ENCODE data around the gene RERE. TPM values are rescaled to one million over a fixed set of nuclear protein-coding genes. Genes with fewer than 3 reads are reported as not detected.

RERE gene
- total RNA-seq, 6 experiments from 2014 or later = 36.5 to 41.6 (median 37.5) TPM

DNA sequence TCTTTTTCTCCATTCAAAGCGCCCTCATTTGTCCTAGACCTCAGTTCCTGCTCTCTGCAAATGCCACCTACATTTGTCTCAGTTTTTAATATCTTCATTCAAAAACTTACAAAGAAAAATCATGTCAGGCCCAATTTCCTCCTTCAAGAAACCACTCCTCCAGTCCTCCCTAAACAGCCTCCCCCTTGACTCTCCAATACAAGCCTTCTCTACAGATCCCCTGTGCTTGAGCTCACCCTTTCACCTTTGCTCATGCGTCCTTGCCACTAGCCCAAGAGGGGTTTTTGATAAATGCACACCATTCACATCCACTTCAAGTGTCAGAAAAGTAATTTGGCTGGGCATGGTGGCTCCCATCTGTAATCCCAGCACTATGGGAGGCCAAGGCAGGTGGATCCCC, 140.6 kb downstream of the RERE start:
- TF ChIP-seq CTCF (IDR thresholded peaks at IDR 0.05) = no peak
- Mint-ChIP-seq H3K36me3 (ENCODE audit: low read depth) (no peaks in the 10 kb centered on the region), H3K9me3 (no peaks in the 10 kb centered on the region), H3K27me3 (ENCODE audit: insufficient read depth) (no peaks in the 10 kb centered on the region), H3K4me3 (no peak overlapping the region; the same call in 1 of the 2 replicates), H3K27ac (no peak overlapping the region), H3K4me1 (ENCODE audit: low read depth) (peaks cover 29% of the 10 kb centered on the region)
- DNase-seq = no peak

DNA sequence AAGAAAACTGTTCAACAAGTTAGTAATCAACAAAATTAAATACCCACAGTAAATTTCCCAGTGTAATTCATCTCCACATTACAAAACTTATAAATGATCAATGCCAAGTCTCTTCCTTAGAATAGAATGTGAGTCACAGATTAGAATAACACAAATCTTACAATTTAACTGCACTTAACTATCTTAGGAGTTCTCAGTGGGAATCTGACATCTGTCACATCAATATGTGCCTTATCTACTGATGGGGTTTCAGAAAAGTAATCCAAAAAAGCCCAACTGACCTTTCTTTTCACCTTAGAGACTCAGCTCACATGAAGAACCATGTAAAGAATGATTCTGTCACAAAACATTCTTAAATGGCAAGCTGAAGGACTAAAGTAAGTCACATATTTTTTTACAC, 141.4 kb downstream of the RERE start:
- Mint-ChIP-seq H3K4me1 (ENCODE audit: low read depth) (peaks cover 36% of the 10 kb centered on the region), H3K36me3 (ENCODE audit: low read depth) (no peaks in the 10 kb centered on the region), H3K9me3 (no peaks in the 10 kb centered on the region), H3K27ac (no peak overlapping the region), H3K4me3 (no peak overlapping the region), H3K27me3 (ENCODE audit: insufficient read depth) (no peaks in the 10 kb centered on the region)
- no peak for TF ChIP-seq CTCF (IDR thresholded peaks at IDR 0.05)
- no peak for DNase-seq

DNA sequence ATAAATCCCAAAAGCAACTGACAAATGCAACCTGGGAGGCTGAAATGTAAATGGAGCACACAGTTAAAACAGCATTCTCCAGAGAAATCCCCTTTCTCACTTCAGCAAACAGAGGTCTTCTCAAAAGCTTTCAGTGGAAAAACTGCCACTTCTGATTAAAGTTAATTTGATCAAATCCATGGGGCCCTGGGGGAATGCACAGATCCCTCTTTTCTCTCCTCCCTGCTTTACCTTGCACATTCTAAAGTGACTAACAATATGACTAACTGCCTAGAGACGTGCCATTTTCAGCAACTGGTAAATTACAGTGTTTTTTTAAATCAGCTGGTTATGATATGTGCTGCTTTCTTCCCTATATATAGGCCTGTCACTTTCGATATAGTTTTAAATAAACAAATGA, 142.5 kb downstream of the RERE start:
- Mint-ChIP-seq H3K9me3 (no peaks in the 10 kb centered on the region), H3K36me3 (ENCODE audit: low read depth) (no peaks in the 10 kb centered on the region)

DNA sequence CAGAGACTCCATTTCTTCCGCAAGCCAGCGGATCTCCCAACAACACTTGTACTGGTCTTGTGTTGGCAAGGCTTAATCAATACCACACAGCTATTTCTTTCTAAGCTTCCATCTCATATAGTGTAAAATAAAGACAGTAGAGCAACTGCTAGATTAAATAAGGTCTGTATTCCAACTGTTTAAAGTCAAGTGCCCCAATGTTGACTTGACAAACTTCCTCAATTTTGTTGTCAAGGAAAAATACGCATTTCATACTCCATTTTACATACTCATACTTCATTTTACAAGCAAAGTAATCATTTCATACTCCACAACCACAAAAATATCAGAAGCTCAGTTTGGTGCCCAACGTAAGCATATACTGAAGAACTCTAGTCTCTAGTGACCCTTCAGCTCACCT, 143.0 kb downstream of the RERE start:
- TF ChIP-seq CTCF (IDR thresholded peaks at IDR 0.05) = no peak
- no peaks in the 10 kb centered on the region for H3K36me3 Mint-ChIP-seq (ENCODE audit: low read depth)
- H3K27me3 Mint-ChIP-seq (ENCODE audit: insufficient read depth) = no peaks in the 10 kb centered on the region
- H3K4me1 Mint-ChIP-seq (ENCODE audit: low read depth) = peaks cover 52% of the 10 kb centered on the region
- H3K4me3 Mint-ChIP-seq = no peak overlapping the region
- no peak for DNase-seq
- no peaks in the 10 kb centered on the region for H3K9me3 Mint-ChIP-seq
- H3K27ac Mint-ChIP-seq = no peak overlapping the region

More for the DNA sequence above, 142.5 kb downstream of the RERE start:
- DNase-seq = peak; percentile 41
- Mint-ChIP-seq H3K27me3 (ENCODE audit: insufficient read depth) (no peaks in the 10 kb centered on the region), H3K4me1 (ENCODE audit: low read depth) (peaks cover 48% of the 10 kb centered on the region), H3K27ac (no peak overlapping the region), H3K4me3 (no peak overlapping the region)
- TF ChIP-seq CTCF (IDR thresholded peaks at IDR 0.05) = no peak

DNA sequence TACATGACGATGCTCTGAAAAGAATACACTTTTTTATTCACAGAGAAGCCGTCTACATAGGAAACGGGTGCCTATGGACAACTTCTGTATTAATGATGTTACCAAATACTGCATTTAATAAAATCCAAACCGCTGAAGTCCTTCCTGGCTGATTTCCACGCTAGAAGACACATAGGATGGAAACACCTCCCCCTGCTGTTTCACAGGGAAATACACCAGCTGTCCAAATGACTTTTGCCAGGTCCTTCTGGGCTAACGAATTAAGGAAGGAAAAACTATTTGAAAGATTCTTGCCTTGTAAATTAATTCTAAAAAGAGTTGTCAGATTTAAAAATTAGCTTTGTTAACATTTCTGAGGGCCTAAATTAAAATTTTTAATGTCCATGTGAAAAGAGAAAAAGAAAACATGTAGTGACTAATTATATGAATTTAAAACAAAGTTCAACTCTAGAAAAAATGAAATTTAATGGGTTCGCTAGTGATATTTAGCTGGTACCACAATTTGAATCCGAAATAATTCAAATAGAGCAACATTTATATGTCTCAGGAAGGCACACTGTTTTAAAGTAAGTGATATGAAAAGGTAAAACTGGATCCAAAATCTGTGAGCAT, 146.0 kb downstream of the RERE start:
- Mint-ChIP-seq H3K27me3 (ENCODE audit: insufficient read depth) (no peaks in the 10 kb centered on the region), H3K27ac (no peak overlapping the region; the same call in 1 of the 2 replicates), H3K36me3 (ENCODE audit: low read depth) (no peaks in the 10 kb centered on the region), H3K9me3 (no peaks in the 10 kb centered on the region), H3K4me3 (peak overlapping the region; percentile 18; the same call in 1 of the 2 replicates), H3K4me1 (ENCODE audit: low read depth) (peaks cover 62% of the 10 kb centered on the region)
- TF ChIP-seq CTCF (IDR thresholded peaks at IDR 0.05) = peak; percentile 89
- peak; percentile 59 for DNase-seq

Measured in HFFc6 (cell line).